ENCODE results near the gene SUN1. TPM values are rescaled to one million over a fixed set of nuclear protein-coding genes. Genes with fewer than 3 reads are reported as not detected.

SUN1 gene
- total and polyA plus RNA-seq, 2 donors (not counting 1 experiment from before 2014, with no cell fraction given), result 198 to 254 TPM

DNA sequence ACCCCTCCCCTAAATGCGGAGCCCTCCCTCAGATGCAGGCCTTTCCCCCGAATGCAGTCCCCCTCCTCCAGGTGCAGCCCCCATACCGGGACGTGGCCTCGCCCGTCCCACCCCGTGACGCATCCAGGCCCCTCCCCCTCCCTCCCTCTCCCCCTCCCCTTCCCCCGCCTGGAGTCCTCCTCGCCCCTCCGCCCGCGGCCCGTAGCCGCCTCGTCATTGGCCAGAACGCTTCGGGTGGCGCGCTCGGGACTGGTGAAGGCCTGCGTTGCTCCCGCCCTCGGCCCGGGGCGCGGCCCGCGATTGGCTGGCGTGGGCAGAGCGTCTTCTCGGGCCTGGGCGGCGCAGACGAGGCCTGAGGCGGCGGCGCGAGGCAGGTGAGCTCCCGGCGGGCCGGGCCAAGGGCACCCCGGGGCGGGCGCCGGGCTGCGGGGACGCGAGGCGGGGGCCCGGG is 16.0 kb upstream of the SUN1 start:
- Histone ChIP-seq H3K27ac (ENCODE audit: low read length in 2 of 2) (no peak overlapping the region), H3K4me3 (ENCODE audit: control extremely low read depth in 1 of 5, extremely low read depth in 1 of 5, insufficient read depth in 1 of 5, low read depth in 2 of 5, low read length in 4 of 5) (peak overlapping the region in 4 of 5 experiments; percentile 49 to 71 (median 66))

More for the DNA sequence above, 16.0 kb upstream of the SUN1 start:
- under 1% methylated on average over 42 of the region's 51 CpGs for WGBS (ENCODE audit: insufficient coverage)
- Mint-ChIP-seq H3K27ac (peak overlapping the region; percentile 73), H3K27me3 (no peaks in the 10 kb centered on the region), H3K9me3 (ENCODE audit: insufficient read depth) (no peaks in the 10 kb centered on the region), H3K4me1 (peaks cover 58% of the 10 kb centered on the region), H3K4me3 (peak overlapping the region; percentile 86)
- H3K27me3 ChIP-seq (replicated peaks in 1 of 4; ENCODE audit: control extremely low read depth in 1 of 4, control insufficient read depth in 3 of 4, insufficient read depth in 4 of 4, low read length in 3 of 4), result no peaks in the 10 kb centered on the region
- H3K4me1 ChIP-seq (ENCODE audit: control insufficient read depth in 2 of 2, insufficient read depth in 2 of 2, low read length in 2 of 2), result peaks cover 29 to 43% of the 10 kb centered on the region in 2 donors
- ATAC-seq (ENCODE audit: low read depth), result peak; percentile 92
- ChIA-PET POLR2A (interaction anchor here (0.8 to 1.6 kb wide), 2 partner anchors 13 to 16 kb away, joined by 3 to 8 read pairs; partner anchors contain the start of gene SUN1), CTCF (interaction anchor here (0.6 to 1.5 kb wide), 7 partner anchors 10 to 59 kb away, joined by 3 to 4 read pairs (median 3); partner anchors contain the start of gene SUN1)
- intact Hi-C loops (cut with micrococcal nuclease), result loop anchor here (10.0 kb wide), 1 partner anchor 92 kb away; the partner anchor contains the start of genes DNAAF5 and PRKAR1B
- H3K79me2 ChIP-seq (ENCODE audit: control insufficient read depth, insufficient read depth, low read length), result peaks cover 46% of the 10 kb centered on the region
- H3K36me3 ChIP-seq (replicated peaks in 1 of 2; ENCODE audit: control extremely low read depth in 1 of 2, control insufficient read depth in 1 of 2, extremely low read depth in 1 of 2, insufficient read depth in 2 of 2, low read length in 1 of 2), result peaks cover 0 to under 1% of the 10 kb centered on the region in 2 experiments
- H3K9me3 ChIP-seq (ENCODE audit: control extremely low read depth in 1 of 3, control insufficient read depth in 2 of 3, insufficient read depth in 1 of 3, low read length in 2 of 3), result no peaks in the 10 kb centered on the region
- peak; percentile 97 for DNase-seq
- H4K20me1 ChIP-seq (ENCODE audit: control insufficient read depth, insufficient read depth, low read length, poor library complexity, severe bottlenecking), result peaks cover 40% of the 10 kb centered on the region
- peak overlapping the region; percentile 75 for H3K9ac ChIP-seq (ENCODE audit: low read length)
- peak overlapping the region; percentile 94 for H3K4me2 ChIP-seq (replicated peaks; ENCODE audit: low read depth, low read length, poor library complexity, severe bottlenecking)
- TF ChIP-seq, protein P1, sequence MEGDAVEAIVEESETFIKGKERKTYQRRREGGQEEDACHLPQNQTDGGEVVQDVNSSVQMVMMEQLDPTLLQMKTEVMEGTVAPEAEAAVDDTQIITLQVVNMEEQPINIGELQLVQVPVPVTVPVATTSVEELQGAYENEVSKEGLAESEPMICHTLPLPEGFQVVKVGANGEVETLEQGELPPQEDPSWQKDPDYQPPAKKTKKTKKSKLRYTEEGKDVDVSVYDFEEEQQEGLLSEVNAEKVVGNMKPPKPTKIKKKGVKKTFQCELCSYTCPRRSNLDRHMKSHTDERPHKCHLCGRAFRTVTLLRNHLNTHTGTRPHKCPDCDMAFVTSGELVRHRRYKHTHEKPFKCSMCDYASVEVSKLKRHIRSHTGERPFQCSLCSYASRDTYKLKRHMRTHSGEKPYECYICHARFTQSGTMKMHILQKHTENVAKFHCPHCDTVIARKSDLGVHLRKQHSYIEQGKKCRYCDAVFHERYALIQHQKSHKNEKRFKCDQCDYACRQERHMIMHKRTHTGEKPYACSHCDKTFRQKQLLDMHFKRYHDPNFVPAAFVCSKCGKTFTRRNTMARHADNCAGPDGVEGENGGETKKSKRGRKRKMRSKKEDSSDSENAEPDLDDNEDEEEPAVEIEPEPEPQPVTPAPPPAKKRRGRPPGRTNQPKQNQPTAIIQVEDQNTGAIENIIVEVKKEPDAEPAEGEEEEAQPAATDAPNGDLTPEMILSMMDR (IDR thresholded peaks at IDR 0.05), result no peak
- no peak for TF ChIP-seq EZH2 (IDR thresholded peaks at IDR 0.05; ENCODE audit: borderline replicate concordance, insufficient read depth, low read depth, low read length, poor library complexity, severe bottlenecking)
- peak overlapping the region; percentile 76 for H2AFZ ChIP-seq (ENCODE audit: insufficient read depth, low read depth, low read length, poor library complexity, severe bottlenecking)
